Dedifferentiated amniotic fluid mesenchymal stem cell (primary cell): ENCODE data around the gene KMT2A.
"Not testable (repeated sequence)": the region's sequence is repeated elsewhere in the genome, so short reads cannot be mapped to it uniquely, and the experiment has no call there.

Experiments used
- DNase-seq: peaks from one replicate; pipeline ENCODE4 v3.0.0-alpha.2; 2016; ENCODE audit errors: extremely low spot score

The KMT2A gene

GRCh38 chr11:118434553-118435289 is 1.6 kb upstream of the KMT2A start:
- DNase-seq = no peak

GRCh38 chr11:118435290-118435892 is 901 bp upstream of the KMT2A start:
- DNase-seq = no peak

DNA sequence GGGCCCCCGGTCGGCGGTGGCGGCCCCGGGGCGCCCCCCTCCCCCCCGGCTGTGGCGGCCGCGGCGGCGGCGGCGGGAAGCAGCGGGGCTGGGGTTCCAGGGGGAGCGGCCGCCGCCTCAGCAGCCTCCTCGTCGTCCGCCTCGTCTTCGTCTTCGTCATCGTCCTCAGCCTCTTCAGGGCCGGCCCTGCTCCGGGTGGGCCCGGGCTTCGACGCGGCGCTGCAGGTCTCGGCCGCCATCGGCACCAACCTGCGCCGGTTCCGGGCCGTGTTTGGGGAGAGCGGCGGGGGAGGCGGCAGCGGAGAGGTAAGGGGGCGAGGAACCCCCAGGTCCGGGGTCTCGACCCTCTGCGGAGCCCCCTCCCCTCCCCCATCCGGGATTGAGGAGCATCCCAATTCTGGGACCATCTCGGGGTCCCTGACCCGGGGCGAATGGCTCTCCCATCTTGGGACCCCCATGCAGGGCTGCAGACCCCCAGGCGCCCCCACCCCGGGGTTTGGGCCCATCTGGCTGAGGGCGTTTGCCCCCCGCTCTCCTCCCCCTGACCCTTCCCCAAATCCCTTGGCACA is 431 bp downstream of the KMT2A start:
- no peak for DNase-seq

DNA sequence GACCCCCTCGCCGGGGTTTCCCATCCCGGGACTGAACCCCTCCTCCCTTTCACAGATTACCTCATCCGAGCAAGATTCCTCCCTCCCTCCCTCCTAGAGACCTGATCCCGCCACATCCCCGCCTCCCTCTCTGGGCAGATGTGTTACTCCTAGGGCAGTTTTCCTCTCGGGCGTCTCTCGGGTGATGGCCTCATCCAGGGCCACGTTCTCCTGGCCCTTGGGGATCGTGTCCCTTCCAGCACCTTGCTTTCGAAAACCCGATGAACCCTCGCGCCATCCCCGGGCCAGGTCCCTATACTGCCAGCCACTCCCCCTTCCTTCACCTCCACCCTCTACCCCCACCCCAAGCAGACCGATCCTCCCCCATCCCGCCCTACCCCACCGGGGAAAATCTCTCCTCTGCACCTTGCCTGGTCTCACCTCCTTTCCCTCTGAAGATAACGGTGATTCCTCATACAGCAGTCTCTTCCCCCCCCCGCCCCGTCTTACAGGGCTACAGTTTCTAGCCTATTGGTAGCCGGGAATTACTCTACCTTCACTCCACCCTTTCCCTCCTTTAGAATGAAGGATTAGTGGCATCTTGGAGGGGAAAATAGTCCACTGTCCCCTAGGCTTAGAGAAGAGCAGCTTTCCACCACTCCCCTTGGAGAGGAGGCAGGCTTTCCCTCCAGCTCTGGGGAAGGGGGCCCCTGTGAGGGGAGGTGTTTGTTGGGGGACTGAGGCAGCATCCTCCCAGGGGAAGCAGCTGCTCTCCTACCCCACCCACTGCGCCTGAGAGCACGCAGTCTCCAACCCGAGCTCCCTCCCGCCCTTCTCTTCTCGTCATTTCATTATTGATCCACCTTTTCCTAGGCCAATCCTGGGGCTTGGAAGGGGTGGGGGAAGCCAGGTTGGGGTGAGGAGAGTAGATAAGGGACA is 1.2 kb downstream of the KMT2A start:
- peak; percentile 45 for DNase-seq

- DNase-seq = peak; percentile 80
These were observed 2.1 kb downstream of the KMT2A start for GRCh38 chr11:118438314-118438931.

DNA sequence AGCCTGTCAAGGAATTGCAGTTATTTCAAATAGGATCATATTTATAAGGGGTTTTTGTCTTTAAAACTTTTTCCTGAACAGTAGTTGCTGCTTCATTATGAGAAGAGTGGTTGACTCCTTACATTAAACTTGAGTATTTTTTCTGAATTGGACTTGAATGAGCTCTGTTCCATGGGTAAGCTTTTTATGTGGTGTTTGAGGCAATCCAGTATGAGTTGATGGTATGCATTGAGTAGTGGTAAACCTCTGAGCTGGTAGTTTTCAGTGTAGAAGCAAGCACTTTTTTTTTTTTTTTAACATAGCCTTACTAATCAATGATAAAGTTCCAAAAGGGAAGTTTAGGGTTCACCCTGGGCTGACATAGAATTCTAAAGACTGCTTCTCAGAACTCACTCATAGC is 3.4 kb downstream of the KMT2A start:
- DNase-seq = no peak

DNA sequence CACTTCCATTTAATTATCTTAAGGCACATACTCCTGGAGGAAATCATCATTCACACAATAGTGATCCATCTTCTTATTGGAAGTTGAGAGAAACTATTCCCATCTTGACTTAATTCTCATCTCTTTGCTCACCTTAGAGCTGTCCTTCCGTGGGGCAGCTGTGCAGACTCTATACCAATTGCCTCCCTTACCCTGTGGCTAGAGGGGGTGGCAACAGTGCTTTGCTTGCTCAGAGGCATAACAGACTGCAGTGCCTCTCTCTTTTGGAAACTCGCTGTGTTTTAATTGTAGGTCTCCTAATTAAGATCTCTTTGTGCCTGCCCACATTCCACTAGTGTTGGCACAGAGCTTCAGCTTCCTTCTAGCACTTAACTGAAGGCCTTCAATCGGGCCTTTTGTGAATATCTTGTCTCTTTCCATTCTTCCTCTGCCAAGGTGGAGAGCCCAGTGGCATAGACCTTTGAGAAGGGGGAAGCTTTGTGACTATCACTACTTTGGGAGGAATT is 5.5 kb downstream of the KMT2A start:
- DNase-seq = no peak

- DNase-seq = no peak
These were observed 6.0 kb downstream of the KMT2A start for GRCh38 chr11:118442301-118442700.

GRCh38 chr11:118442908-118443589 is 6.8 kb downstream of the KMT2A start:
- DNase-seq = no peak

DNA sequence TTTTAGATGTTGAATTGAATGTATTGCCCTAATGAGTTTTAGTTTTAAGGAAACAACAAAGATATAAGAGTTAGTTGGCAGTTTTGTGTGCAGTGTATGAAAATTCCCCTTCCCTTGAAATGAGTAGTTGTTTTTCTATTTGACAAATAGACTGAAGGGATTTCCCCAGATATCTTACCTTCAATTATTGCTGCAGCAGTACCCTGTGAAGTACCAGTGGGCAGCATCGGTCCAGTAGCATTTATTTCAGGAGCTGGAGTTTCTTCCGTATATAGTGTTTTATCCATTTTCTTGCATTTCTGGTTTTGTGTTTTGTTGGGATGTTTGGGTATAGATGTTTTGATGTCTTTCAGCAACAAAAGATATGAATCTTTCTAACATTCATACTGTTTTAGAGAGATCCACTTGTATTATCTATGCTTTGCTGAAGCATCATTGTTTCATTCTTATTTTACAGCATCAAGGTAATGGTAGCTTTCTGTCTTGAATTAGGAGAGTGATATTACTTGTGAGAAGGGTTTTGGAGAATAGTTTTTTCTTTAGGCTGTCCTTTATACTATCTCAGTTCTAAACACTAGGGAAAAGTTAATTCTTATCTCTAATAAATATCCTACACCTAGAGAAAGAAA is 7.4 kb downstream of the KMT2A start:
- DNase-seq = no peak

DNA sequence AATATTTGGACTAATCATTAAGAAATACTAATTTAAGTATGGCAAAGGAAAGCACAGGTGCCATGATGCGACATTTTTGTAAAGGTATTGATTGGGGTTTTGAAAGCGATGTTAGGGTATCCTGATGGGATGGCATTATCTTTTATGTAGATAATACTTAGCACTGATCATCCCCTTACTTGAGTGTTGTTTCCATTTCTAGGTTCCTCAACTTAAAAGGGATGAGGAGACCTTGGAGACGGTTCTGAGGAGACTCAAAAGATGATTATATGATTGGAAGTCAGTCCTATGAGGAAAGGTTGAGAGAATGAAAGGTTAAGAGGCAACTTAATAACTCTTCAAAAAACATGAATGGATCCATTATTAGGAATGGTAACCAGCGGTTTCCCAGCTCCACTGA is 11.1 kb downstream of the KMT2A start:
- no peak for DNase-seq

DNA sequence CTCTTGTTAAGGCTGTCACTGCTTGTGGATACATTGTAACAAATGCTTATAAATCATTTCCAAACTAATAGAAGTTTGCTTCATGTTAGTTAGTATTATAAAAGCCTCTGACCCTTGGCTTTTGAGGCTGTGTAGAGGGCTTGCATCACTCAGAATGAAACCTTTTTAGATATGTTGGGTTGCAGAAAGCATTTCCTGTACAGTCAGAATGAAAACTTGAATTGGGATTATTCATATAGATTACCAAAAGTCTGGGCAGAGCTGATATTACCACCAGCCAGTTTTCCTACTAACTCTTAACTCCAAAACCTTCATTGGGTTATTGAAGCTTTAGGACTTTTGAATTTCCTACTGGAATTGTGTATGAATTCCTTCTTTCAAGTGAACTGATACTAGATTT is 12.0 kb downstream of the KMT2A start:
- DNase-seq = no peak

GRCh38 chr11:118449316-118449918 is 13.1 kb downstream of the KMT2A start:
- DNase-seq = no peak

- DNase-seq = no peak
These were observed 14.2 kb downstream of the KMT2A start for GRCh38 chr11:118450451-118450850.

- no peak for DNase-seq
These were observed 25.9 kb downstream of the KMT2A start for GRCh38 chr11:118462178-118462577.

GRCh38 chr11:118468968-118469367 is 32.7 kb downstream of the KMT2A start:
- DNase-seq = not testable (repeated sequence)

GRCh38 chr11:118471030-118471429 is 34.7 kb downstream of the KMT2A start:
- no peak for DNase-seq

DNA sequence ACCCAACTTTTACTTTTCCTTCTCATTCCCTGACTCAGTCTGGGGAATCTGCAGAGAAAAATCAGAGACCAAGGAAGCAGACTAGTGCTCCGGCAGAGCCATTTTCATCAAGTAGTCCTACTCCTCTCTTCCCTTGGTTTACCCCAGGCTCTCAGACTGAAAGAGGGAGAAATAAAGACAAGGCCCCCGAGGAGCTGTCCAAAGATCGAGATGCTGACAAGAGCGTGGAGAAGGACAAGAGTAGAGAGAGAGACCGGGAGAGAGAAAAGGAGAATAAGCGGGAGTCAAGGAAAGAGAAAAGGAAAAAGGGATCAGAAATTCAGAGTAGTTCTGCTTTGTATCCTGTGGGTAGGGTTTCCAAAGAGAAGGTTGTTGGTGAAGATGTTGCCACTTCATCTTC is 37.2 kb downstream of the KMT2A start:
- no peak for DNase-seq

DNA sequence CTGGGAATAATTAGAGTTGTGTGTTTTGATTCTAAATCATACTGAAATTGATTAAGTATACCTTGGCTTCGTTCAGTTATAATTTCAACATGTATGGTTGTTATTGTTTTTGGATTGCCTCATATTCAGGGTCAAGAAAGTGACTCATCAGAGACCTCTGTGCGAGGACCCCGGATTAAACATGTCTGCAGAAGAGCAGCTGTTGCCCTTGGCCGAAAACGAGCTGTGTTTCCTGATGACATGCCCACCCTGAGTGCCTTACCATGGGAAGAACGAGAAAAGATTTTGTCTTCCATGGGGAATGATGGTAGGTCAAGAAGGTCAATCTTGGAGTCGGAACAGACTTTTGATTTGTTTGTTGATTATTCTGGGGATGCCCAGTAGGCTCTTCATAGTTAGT is 40.4 kb downstream of the KMT2A start:
- DNase-seq = no peak

DNA sequence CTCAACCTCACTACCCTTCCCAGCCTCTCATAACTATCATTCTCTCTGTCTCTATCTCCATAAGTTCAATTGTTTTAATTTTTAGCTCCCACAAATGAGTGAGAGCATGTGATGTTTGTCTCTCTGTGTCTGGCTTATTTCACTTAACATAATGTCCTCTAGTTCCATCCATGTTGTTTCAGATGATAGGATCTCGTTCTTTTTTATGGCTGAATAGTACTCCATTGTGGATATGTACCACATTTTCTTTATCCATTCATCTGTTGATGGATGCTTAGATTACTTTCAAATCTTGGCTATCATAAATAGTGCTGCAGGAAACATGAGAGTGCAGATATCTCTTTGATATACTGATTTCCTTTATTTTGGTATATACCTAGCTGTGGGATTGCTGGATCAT is 44.9 kb downstream of the KMT2A start:
- not testable (repeated sequence) for DNase-seq
